ENCODE measurements around the gene USH1C. TPM values are rescaled to one million over a fixed set of nuclear protein-coding genes. Genes with fewer than 3 reads are reported as not detected.

Gene USH1C
- total and polyA plus RNA-seq, 3 donors from 2014 or later = 1.2 to 3.7 (median 1.2) TPM

- Histone ChIP-seq H3K27me3 (no peaks in the 10 kb centered on the region), H3K4me3 (no peak overlapping the region), H3K27ac (no peak overlapping the region), H3K4me1 (no peaks in the 10 kb centered on the region), H3K9me3 (no peaks in the 10 kb centered on the region), H3K36me3 (ENCODE audit: low read depth, missing control alignments) (no peaks in the 10 kb centered on the region)
- 48 to 50% methylated on average over 3 of the region's 3 CpGs for WGBS, 2 donors
- intact Hi-C loops (cut with DNase I; ENCODE audit: low total_unique reads) = no loop called here
- TF ChIP-seq, protein P1, sequence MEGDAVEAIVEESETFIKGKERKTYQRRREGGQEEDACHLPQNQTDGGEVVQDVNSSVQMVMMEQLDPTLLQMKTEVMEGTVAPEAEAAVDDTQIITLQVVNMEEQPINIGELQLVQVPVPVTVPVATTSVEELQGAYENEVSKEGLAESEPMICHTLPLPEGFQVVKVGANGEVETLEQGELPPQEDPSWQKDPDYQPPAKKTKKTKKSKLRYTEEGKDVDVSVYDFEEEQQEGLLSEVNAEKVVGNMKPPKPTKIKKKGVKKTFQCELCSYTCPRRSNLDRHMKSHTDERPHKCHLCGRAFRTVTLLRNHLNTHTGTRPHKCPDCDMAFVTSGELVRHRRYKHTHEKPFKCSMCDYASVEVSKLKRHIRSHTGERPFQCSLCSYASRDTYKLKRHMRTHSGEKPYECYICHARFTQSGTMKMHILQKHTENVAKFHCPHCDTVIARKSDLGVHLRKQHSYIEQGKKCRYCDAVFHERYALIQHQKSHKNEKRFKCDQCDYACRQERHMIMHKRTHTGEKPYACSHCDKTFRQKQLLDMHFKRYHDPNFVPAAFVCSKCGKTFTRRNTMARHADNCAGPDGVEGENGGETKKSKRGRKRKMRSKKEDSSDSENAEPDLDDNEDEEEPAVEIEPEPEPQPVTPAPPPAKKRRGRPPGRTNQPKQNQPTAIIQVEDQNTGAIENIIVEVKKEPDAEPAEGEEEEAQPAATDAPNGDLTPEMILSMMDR (IDR thresholded peaks at IDR 0.05) = no peak
- no peak for TF ChIP-seq POLR2A (IDR thresholded peaks at IDR 0.05)
- DNase-seq = no peak
Measured at GRCh38 chr11:17527628-17527995, 16.6 kb downstream of the USH1C start.

DNA sequence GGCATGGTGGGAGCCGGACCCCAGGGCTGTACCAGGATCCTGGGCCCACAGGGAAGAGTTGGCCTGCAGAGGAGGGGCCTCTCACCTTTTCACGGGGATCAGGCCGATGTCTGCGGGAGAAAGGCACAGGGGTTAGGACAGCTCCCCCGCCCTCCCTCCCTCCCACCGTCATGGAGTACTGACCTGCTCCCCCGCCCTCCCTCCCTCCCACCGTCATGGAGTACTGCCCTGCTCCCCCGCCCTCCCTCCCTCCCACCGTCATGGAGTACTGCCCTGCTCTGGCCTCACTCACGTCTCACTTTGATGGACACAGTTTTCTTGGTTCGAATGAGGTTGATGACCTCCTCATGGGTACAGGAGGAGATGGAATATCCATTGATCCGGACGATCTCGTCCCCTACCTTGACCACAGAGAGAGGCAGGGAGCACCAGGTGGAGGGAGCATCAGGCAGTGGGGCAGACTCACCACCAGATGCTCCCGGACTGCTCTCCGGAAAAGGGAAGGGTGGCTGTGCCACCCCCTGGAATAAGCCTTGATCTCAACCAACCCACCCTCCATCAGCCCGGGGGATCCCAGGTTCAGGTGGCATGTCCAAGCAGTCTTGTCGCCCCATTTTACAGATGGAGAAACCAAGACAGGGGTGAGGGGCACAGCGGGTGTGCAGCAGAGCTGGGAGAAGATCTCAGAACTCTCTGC is 17.1 kb downstream of the USH1C start:
- Histone ChIP-seq H3K4me1 (no peaks in the 10 kb centered on the region), H3K36me3 (ENCODE audit: low read depth, missing control alignments) (no peaks in the 10 kb centered on the region), H3K9me3 (no peaks in the 10 kb centered on the region), H3K27ac (no peak overlapping the region), H3K4me3 (no peak overlapping the region), H3K27me3 (no peaks in the 10 kb centered on the region)
- intact Hi-C loops (cut with DNase I; ENCODE audit: low total_unique reads) = no loop called here
- TF ChIP-seq, protein P1 (IDR thresholded peaks at IDR 0.05) = no peak
- no peak for TF ChIP-seq POLR2A (IDR thresholded peaks at IDR 0.05)
- WGBS, 2 donors = 74 to 77% methylated on average over 7 to 20 of the region's 20 CpGs
- no peak for DNase-seq

- WGBS, 2 donors = 75 to 90% methylated on average over 9 to 13 of the region's 13 CpGs
- Histone ChIP-seq H3K9me3 (no peaks in the 10 kb centered on the region), H3K27ac (no peak overlapping the region), H3K4me3 (no peak overlapping the region), H3K4me1 (no peaks in the 10 kb centered on the region), H3K27me3 (no peaks in the 10 kb centered on the region), H3K36me3 (ENCODE audit: low read depth, missing control alignments) (no peaks in the 10 kb centered on the region)
- TF ChIP-seq, protein P1 (IDR thresholded peaks at IDR 0.05) = no peak
- TF ChIP-seq POLR2A (IDR thresholded peaks at IDR 0.05) = no peak
- intact Hi-C loops (cut with DNase I; ENCODE audit: low total_unique reads) = no loop called here
- no peak for DNase-seq
Measured at GRCh38 chr11:17526326-17526725, 17.9 kb downstream of the USH1C start.

DNA sequence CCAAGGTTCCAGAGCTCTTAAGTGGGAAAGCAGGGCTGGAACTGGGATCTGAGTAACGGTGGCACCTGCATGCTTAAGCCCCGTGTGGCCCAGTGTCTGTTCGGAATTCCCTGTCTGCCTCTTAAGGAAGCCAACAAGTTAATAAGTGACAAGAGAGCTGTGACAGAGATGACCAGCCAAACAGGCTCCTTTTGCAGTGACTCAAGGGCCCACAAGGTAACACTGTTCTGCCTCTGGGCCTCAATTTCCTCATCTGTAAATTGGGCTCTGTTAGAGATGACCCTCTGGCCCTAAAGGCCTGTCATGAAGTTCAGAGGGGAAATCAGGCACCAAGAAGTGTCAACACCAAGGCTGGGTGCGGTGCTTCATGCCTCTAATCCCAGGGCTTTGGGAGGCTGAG is 18.6 kb downstream of the USH1C start:
- H3K9me3 ChIP-seq = no peaks in the 10 kb centered on the region
- TF ChIP-seq, protein P1 (IDR thresholded peaks at IDR 0.05) = no peak
- TF ChIP-seq POLR2A (IDR thresholded peaks at IDR 0.05) = no peak
- H3K36me3 ChIP-seq (ENCODE audit: low read depth, missing control alignments) = no peaks in the 10 kb centered on the region
- 92 to 100% methylated on average over 4 of the region's 4 CpGs for WGBS, 2 donors
- intact Hi-C loops (cut with DNase I; ENCODE audit: low total_unique reads) = no loop called here
- no peak overlapping the region for H3K4me3 ChIP-seq
- H3K27ac ChIP-seq = no peak overlapping the region
- H3K4me1 ChIP-seq = no peaks in the 10 kb centered on the region
- no peak for DNase-seq
- no peaks in the 10 kb centered on the region for H3K27me3 ChIP-seq

DNA sequence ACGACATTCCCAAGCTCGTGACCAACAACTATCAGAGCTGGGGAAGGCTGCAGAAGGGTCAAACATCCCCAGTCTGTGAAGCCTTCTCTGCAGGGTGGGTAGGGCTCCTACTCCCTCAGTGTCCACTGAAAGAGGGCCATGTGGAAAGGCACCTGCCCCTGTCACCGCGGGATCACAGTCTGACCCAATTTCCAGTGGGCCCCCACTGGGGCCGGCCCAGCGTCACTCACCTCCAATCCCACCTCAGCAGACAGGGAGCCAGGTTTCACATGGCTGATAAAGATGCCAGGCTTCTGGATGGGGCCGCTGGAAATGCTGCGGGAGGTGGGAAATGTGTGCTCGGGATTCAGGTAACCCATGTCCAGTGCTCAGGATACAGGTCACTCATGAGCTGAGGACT is 20.0 kb downstream of the USH1C start:
- no peak overlapping the region for H3K27ac ChIP-seq
- H3K9me3 ChIP-seq = no peaks in the 10 kb centered on the region
- DNase-seq = no peak
- no peaks in the 10 kb centered on the region for H3K4me1 ChIP-seq
- WGBS, 2 donors = 92 to 95% methylated on average over 5 to 9 of the region's 9 CpGs
- intact Hi-C loops (cut with DNase I; ENCODE audit: low total_unique reads) = no loop called here
- H3K36me3 ChIP-seq (ENCODE audit: low read depth, missing control alignments) = no peaks in the 10 kb centered on the region
- no peak for TF ChIP-seq POLR2A (IDR thresholded peaks at IDR 0.05)
- TF ChIP-seq, protein P1 (IDR thresholded peaks at IDR 0.05) = no peak
- no peak overlapping the region for H3K4me3 ChIP-seq
- H3K27me3 ChIP-seq = no peaks in the 10 kb centered on the region

All from testis (tissue), 3 donors.